GM12873 (cell line): ENCODE results near the gene LRBA.

ENCODE experiments used
- TF ChIP-seq, protein P1 (sequence below): IDR thresholded peaks from 2 replicates; pipeline ENCODE4 v1.5.1; 2012; ENCODE audit warnings: low read depth, mild to moderate bottlenecking, moderate library complexity, low read length, control low read depth; ENCODE audit not compliant: insufficient read depth; ENCODE audit errors: missing control alignments

The LRBA gene

DNA sequence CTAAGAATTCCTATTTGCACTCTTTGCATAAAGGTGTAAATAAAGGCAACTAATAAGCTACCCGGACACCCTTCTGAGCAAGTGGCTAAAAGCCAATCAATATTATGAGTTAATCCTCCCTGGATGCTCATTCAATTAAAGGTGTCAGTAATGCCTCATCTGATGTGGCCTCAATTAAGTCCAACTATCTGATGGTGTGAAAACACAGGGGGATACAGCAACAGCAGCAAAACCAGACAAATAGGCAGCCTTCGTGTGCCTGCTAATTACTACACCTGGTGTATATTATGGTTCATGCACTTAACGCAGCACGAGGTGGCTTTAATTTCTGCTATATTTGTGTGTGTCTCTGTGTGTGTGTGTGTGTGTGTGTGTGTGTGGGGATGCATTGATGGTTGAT, 692.4 kb downstream of the LRBA start:
- TF ChIP-seq, protein P1, sequence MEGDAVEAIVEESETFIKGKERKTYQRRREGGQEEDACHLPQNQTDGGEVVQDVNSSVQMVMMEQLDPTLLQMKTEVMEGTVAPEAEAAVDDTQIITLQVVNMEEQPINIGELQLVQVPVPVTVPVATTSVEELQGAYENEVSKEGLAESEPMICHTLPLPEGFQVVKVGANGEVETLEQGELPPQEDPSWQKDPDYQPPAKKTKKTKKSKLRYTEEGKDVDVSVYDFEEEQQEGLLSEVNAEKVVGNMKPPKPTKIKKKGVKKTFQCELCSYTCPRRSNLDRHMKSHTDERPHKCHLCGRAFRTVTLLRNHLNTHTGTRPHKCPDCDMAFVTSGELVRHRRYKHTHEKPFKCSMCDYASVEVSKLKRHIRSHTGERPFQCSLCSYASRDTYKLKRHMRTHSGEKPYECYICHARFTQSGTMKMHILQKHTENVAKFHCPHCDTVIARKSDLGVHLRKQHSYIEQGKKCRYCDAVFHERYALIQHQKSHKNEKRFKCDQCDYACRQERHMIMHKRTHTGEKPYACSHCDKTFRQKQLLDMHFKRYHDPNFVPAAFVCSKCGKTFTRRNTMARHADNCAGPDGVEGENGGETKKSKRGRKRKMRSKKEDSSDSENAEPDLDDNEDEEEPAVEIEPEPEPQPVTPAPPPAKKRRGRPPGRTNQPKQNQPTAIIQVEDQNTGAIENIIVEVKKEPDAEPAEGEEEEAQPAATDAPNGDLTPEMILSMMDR: no peak

DNA sequence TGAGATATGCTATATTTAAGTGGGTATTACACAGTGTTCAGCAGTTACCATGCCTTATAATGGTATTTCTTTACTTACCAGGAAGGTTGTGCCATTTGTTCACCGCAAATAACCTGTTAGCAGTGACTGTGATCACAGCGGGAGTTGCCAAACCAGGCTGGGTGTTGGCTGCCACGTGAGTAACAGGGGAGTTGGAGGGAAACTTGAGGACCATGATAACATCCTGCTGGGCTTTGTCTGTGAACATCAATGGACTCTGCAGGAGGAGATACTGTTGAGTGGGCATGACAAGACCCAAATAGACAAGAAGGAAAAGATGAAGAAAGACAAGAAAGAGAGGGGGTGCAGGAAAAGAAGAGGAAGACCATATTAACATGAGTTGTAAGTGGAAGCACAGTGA, 694.0 kb downstream of the LRBA start:
- TF ChIP-seq, protein P1: no peak

DNA sequence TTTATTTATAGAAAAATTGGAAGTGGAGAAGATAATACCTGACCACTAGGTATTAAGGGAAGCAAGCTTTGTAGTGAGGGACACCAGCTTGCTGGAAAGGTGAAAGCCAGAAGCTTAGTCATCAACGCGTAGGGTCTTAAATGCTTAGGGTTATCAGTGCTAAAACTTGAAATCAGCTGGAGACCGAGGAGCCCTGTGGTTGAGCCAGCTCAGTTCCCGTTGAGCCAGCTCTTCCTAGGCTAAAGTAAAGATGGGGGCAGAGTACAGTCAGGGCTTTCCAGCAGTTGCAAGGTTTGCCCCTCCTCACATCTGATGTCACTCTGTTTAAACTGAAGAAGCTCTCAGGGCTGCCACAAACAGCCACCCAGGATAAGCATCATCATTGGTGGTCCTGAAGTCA, 696.1 kb downstream of the LRBA start:
- TF ChIP-seq, protein P1: no peak

DNA sequence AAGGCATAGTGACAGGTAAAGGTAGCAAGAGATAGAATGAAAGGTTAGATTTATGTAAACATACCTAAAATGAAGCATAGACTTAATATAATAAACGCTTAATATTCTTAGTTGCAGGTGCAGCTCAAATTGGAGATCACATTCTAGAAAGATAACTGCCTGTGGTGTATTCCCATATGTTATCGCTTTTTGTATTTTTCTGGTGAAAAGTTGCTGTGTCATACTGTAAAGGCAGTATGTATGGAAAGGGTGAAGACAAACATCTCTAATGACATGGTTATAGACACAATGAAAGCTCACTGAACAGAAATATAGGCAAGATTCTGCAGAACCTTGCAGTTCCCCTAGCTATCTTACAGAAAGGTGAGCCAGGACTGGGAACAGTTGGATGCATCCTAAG, 696.6 kb downstream of the LRBA start:
- TF ChIP-seq, protein P1: no peak

DNA sequence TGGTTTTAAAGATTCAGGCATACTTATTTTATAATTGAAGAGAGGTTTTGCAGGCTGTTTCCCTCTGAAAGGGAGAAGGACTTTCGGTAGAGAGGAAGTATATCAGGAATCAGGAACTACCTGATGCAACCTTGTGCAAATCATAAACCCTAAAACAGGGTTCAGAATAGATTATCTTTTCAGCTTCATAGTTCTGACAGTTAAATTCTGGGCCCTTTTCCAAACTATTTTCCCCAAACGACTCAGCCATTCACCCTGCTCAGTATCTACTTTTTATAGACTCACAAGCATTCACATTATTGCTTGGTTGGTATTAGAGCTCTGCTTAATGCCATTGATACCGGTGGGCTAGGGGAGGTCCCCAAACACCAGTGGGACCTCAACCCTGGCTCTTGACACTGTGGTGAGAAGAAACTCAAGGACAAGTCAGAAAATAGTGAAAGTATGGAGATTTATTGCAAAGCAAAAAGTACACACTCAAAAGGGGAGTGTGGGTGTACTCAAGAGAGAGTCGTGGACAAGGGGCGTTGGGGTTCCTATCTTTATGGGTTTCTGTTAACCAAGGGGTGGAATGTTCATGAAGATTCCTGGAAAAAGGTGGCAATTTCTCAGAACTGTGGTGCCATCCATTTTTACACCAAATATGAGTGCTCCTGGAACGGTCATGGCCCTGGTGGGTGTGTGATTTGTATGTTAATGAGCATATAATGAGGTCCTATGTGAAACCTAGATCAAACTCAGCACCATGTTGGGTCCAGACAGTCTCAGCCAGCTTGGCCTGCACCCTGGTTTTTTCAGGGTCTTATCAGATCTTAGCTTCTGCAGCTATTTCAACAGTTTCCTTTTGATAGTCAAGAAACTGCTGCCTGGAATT, 698.5 kb downstream of the LRBA start:
- TF ChIP-seq, protein P1: no peak

DNA sequence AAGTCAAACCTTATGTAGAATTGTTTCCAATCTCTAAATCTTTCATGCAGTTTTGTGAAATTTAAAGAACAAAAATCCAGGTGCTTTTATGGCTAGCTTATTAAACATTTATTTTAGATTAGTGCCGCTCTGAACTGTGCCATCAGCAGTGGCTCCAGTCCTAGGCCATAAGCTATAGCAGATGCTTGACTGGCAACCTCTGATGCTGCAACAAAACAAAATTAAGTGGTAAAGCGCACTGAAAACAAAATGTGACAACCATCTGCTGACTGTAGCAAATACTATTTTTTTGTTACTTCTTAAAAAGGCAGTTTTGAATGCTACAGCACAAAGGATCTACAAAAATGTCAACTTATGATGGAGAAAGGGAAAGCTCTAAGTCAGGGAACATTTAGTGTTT, 699.4 kb downstream of the LRBA start:
- TF ChIP-seq, protein P1: no peak

DNA sequence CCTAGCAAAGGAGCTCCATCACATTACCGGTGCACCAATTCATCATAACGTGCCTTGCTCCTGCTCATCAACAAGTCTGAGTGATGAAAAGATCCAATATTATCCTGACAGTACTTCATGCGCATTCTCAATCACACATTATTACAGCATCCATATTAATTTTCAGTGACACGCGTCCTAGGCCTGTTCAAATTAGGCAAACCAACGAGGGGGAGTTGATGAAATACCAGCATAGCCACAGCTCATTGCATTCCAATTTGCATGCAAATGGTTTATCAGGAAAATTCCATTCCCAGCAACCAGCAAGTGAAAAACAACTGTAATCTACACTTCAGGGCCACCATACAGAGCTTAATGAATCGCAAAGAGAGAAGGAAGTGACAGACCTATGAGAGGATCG, 699.9 kb downstream of the LRBA start:
- TF ChIP-seq, protein P1: no peak
